Measurements from ENCODE around the gene KANSL1.

KANSL1 gene

DNA sequence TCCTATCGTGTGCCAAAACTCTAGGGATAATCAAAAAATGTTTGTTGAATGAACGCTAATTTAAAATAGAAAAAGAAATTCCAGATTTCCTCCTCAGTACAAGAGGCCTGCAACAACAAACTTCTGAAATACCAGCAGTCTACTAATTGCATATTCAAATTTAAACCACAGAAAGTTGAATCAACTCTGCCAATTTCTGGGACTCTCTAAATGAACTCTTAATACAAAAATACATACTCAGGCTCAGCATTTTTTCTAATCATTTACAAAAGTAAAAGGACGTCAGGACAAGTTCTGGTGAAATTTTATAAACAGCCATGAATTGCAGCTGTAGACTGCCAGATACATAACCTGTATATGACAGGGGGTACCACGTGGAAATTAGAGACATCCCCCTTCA, 49.0 kb downstream of the KANSL1 start:
- TF ChIP-seq, protein P1, sequence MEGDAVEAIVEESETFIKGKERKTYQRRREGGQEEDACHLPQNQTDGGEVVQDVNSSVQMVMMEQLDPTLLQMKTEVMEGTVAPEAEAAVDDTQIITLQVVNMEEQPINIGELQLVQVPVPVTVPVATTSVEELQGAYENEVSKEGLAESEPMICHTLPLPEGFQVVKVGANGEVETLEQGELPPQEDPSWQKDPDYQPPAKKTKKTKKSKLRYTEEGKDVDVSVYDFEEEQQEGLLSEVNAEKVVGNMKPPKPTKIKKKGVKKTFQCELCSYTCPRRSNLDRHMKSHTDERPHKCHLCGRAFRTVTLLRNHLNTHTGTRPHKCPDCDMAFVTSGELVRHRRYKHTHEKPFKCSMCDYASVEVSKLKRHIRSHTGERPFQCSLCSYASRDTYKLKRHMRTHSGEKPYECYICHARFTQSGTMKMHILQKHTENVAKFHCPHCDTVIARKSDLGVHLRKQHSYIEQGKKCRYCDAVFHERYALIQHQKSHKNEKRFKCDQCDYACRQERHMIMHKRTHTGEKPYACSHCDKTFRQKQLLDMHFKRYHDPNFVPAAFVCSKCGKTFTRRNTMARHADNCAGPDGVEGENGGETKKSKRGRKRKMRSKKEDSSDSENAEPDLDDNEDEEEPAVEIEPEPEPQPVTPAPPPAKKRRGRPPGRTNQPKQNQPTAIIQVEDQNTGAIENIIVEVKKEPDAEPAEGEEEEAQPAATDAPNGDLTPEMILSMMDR (IDR thresholded peaks at IDR 0.05) = no peak

DNA sequence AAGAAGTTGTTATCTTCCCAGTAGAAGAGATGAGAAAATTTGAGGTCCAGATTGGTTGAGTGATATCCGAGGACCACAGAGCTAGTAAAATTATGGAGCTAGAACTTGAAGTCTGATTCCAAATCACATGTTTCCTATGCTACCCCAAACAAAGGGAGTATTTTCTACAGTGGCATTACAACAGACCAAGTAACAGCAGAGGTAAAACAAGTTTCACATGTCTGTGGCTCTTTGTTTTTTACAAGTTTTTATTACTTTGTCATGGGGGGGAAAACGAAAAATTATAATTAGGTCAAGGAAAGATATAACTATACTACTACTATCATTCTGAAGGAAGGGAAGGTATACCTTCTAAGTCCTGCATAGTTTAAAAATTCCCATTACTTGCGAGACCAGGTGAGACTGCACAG, 49.4 kb downstream of the KANSL1 start:
- TF ChIP-seq, protein P1 (IDR thresholded peaks at IDR 0.05) = no peak

DNA sequence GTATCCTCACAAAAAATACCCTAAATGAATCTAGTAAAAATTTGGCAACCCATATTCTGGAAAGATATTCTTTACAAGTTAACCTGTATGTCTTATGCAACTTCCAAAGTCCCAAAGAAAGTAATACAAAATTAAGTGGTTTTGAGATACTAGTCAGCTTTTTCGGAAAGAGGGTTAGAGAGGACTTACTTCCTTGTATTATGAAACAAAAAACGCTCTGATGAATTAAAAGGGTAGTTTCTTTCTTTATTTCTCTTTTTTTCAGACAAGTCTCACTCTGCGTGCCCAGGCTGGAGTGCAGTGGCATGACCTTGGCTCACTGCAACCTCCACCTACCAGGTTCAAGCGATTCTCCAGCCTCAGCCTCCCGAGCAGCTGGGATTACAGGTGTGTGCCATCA, 51.6 kb downstream of the KANSL1 start:
- TF ChIP-seq, protein P1 (IDR thresholded peaks at IDR 0.05) = no peak

DNA sequence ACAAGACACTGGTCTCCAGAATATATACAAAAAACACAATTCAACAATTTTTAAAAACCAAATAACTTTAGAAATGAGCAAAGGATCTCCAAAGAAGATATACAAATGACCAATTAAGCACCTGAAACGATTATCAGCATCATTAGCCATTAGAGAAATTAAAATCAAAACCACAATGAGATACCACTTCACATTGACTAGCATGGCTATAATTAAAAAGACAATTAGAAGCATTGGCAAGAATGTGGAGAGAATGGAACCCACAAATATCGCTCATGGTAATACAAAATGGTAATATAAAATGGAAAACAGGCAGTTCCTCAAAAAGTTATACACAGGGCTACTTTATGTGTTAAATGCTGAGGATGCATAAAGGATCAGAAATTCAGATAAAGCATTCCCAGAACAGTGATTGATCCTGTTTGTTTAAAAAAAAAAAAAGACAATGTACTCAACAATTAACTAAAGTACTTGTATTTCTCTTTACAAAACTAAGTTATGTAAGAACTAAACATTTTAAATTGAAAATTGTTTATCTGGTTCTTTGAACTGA, 52.5 kb downstream of the KANSL1 start:
- TF ChIP-seq, protein P1 (IDR thresholded peaks at IDR 0.05) = no peak

DNA sequence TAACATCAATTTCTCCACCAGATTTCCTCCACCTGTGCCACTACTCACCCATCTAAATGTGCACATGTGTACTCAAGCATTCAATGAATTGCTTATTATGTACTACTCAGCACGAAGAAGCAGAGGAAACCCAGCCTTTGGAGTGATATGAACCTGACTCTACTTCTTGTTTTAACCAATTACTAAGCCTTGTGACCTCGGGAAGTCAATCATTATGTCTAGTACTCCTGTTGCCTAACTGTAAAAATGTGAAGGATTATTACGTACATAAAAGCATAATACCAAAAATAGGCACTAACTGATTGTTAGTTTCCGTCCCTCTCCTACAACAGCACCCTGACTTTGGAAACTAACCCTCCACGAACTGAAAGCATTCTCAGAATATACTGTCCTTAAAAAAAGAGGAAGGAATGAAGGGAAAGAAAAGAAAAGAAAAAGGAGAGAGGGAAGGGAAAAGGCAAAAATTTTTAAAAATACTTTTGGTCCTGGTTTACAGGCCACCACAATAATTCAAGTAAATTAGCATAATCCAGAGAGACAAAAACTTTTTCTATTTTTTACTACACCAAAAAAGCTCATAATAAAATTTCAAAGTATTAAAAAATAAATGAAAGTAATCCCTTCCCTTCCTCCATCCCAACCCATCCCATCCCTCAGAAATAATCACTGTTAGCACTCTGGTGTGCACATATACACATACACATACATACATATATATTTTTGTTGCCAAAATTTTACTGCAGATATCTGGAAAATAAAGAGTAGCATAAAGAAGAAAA, 53.6 kb downstream of the KANSL1 start:
- TF ChIP-seq, protein P1 (IDR thresholded peaks at IDR 0.05) = no peak

DNA sequence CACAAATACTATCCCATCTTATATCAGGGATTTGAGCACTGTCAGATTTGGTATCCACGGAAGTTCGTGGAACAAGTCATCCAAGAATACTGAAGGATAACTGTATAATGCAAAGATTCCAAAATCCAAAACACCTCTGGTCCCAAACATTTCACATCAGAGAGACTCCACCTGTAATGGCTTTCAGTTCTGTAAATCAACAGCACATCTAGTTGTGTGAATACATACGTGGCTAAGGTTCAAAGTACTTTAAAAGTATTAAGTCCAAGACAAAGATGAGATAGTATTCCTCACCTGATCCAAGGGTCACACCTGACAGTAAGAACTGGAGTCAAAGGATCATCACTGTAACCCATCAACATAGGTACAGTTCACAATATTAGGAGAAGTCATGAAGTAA, 54.8 kb downstream of the KANSL1 start:
- TF ChIP-seq, protein P1 (IDR thresholded peaks at IDR 0.05) = no peak

DNA sequence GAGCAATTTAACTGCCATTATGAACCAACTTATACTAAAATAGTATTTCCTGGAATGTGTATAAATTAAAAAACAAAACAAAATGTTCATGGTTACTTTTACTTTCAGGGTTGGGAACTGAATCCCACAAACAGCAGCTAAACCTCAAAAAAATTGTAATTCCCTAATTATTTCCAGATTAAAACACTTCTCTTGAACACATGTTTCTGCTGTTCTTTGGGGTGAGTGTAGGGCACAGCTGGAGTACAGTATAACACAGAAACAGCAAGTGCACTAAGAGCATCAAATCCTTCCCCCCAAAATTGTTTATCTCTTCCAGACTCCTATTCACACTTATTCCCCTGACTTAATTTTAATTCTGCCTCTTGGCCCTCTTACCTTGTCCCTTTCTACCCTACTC, 56.4 kb downstream of the KANSL1 start:
- TF ChIP-seq, protein P1 (IDR thresholded peaks at IDR 0.05) = no peak
